Effector memory CD4-positive, alpha-beta T cell (primary cell): ENCODE data around the gene AGAP2.

Experiments used
- DNase-seq, 3 donors: peaks; one replicate each; pipeline ENCODE4 v3.0.0-alpha.2; 2020
- H3K27ac ChIP-seq: 2 replicates; pipeline ENCODE4 v1.7.0; 2013; ENCODE audit warnings: mild to moderate bottlenecking, low read length, moderate library complexity; ENCODE audit not compliant: insufficient read depth, poor library complexity, severe bottlenecking
- H3K27me3 ChIP-seq: replicated peaks from 2 replicates; pipeline ENCODE4 v1.7.0; 2013; ENCODE audit warnings: mild to moderate bottlenecking, low read length; ENCODE audit not compliant: insufficient read depth, control insufficient read depth, poor library complexity, severe bottlenecking
- H3K36me3 ChIP-seq: 2 replicates; pipeline ENCODE4 v1.7.0; 2013; ENCODE audit warnings: mild to moderate bottlenecking, low read length, moderate library complexity; ENCODE audit not compliant: control insufficient read depth, insufficient read depth
- H3K4me1 ChIP-seq: 2 replicates; pipeline ENCODE4 v1.7.0; 2013; ENCODE audit warnings: low read length, mild to moderate bottlenecking; ENCODE audit not compliant: control insufficient read depth, insufficient read depth, poor library complexity, severe bottlenecking
- H3K4me3 ChIP-seq: 2 replicates; pipeline ENCODE4 v1.7.0; 2013; ENCODE audit warnings: low read length, low read depth, mild to moderate bottlenecking; ENCODE audit not compliant: insufficient read depth, poor library complexity, severe bottlenecking
- H3K9me3 ChIP-seq: 2 replicates; pipeline ENCODE4 v1.7.0; 2013; ENCODE audit warnings: mild to moderate bottlenecking, low read length, moderate library complexity; ENCODE audit not compliant: control insufficient read depth

Gene AGAP2

DNA sequence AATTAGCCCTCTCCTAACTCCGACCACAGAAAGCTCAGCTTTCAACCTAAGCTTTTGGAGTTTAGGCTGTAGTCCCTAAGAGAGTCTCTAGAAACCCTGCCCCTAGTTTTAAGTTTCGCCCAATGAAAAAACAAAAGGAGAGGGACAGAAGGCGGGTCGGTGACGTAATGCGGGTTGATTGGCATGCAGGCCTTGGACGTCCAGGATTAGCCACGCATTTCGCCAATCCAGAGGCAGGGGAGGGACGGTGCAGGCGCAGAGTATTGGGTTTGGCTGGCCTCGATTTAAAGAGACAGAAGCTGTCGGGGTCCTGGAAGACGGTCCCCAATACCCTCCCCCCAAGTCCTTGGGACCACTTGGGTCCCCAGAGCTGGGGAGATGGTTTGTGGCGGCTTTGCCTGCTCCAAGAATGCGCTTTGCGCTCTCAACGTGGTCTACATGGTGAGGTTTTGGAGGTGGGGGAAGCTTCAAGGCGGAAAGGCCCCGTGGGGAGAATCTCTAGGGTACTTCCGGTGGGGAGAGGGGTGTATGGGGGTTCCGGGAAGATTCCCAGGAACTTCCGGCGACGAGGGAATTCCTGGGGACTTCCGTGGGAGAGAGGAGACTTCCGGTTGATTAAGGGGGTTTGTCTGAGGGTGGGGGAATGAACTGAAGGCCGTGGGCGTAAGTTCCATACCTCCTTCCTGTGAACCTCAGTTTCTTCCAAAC, 6.4 kb upstream of the AGAP2 start, which contains the start of gene TSPAN31:
TSPAN31 (plus strand) TSS at position 263 of the 708 bp plus-strand sequence; CDS start at position 379, 116 bp downstream.
- Histone ChIP-seq H3K4me1 (peaks cover 37% of the 10 kb centered on the region), H3K27me3 (no peaks in the 10 kb centered on the region), H3K27ac (peak within 1 kb of the TSS; percentile 93), H3K9me3 (no peaks in the 10 kb centered on the region), H3K36me3 (peaks cover 24% of the 10 kb centered on the region), H3K4me3 (peak within 1 kb of the TSS; percentile 89)
- peak; percentile 86 to 93 (median 91) for DNase-seq

DNA sequence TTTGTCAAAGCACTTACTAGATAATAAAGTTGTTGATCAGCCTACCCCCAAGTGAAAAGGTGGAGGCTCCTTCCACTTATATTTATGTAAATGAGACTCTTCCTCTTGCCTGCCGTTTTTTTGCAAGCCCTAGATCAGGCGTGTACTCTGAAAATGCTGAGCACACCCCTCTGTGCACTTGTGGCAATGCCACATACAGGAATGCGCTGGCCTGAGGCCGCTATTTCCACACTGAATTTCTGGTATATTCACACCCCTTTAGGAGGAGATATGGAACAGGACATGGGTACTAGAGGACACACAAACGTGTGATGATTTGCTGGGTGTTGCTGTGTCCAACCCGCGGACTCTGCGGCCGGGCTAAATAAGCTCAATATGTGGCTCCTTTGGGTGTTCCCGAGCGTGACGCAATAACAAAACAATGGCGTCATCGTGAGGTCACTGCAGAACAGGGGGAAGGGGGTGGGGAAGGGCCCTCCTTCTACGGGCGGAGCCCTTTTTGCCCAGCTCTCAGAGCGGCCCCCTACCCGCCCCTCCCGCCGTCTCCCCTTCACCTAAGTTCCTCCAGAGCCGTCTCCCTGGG, 5.7 kb upstream of the AGAP2 start:
- peaks cover 27% of the 10 kb centered on the region for H3K36me3 ChIP-seq
- H3K9me3 ChIP-seq, result no peaks in the 10 kb centered on the region
- H3K27me3 ChIP-seq, result no peaks in the 10 kb centered on the region
- peak in 2 of 3 donors; percentile 60 to 69 for DNase-seq
- H3K27ac ChIP-seq, result peak overlapping the region; percentile 93
- H3K4me3 ChIP-seq, result peak overlapping the region; percentile 89
- H3K4me1 ChIP-seq, result peaks cover 44% of the 10 kb centered on the region

DNA sequence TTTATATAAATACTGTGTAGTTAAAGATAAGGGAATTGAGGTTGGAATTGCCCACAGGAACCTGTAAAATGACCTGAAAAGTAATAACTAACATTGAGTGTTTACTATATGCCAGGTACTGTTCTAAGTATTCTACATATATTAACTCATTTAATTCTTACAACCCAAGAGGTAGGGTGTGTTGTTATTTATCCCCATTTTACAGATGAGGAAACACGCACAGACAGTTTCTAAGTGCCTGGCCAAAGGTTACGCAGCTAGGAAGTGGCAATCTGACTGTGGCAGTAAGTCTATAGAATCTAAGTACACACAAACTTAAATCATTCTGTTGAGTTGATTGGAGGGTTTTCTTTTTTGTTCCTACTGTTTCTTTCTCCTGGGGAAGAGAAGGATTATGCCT, 5.2 kb upstream of the AGAP2 start:
- Histone ChIP-seq H3K27ac (peak overlapping the region; percentile 93), H3K27me3 (no peaks in the 10 kb centered on the region), H3K36me3 (peaks cover 23% of the 10 kb centered on the region), H3K4me3 (no peak overlapping the region), H3K4me1 (peaks cover 49% of the 10 kb centered on the region), H3K9me3 (no peaks in the 10 kb centered on the region)
- DNase-seq, result no peak

- Histone ChIP-seq H3K9me3 (no peaks in the 10 kb centered on the region), H3K36me3 (peaks cover 27% of the 10 kb centered on the region), H3K27ac (peak overlapping the region; percentile 94), H3K4me3 (peak overlapping the region; percentile 82), H3K27me3 (no peaks in the 10 kb centered on the region), H3K4me1 (peaks cover 52% of the 10 kb centered on the region)
- peak; percentile 70 to 76 (median 72) for DNase-seq
These were observed 3.5 kb upstream of the AGAP2 start for GRCh38 chr12:57741844-57742738.

DNA sequence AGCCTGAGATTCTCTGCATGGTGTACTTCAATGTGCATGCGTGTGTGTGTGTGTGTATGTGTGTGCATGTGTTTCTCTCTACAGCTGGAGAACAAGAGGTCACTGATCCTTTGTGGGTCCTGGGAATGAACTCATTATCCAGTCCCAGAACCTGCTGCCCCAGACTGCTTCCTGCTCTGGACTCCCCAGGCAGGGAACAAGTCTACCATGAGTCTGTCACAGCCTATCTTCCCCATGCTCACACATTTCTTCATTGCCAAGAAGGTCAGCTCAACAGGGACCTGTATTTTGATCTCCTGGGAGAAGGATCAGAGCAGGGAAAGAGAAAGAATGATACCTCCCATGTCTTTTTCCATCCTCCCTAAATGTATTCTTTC, 2.9 kb upstream of the AGAP2 start:
- peaks cover 27% of the 10 kb centered on the region for H3K36me3 ChIP-seq
- H3K4me3 ChIP-seq, result peak overlapping the region; percentile 82
- no peak for DNase-seq
- no peaks in the 10 kb centered on the region for H3K9me3 ChIP-seq
- H3K27ac ChIP-seq, result peak overlapping the region; percentile 94
- peaks cover 52% of the 10 kb centered on the region for H3K4me1 ChIP-seq
- no peaks in the 10 kb centered on the region for H3K27me3 ChIP-seq

GRCh38 chr12:57740656-57741412, 2.3 kb upstream of the AGAP2 start:
- Histone ChIP-seq H3K27me3 (no peaks in the 10 kb centered on the region), H3K4me3 (peak overlapping the region; percentile 82), H3K9me3 (no peaks in the 10 kb centered on the region), H3K27ac (peak overlapping the region; percentile 94), H3K36me3 (peaks cover 32% of the 10 kb centered on the region), H3K4me1 (peaks cover 52% of the 10 kb centered on the region)
- peak; percentile 74 to 79 (median 78) for DNase-seq

DNA sequence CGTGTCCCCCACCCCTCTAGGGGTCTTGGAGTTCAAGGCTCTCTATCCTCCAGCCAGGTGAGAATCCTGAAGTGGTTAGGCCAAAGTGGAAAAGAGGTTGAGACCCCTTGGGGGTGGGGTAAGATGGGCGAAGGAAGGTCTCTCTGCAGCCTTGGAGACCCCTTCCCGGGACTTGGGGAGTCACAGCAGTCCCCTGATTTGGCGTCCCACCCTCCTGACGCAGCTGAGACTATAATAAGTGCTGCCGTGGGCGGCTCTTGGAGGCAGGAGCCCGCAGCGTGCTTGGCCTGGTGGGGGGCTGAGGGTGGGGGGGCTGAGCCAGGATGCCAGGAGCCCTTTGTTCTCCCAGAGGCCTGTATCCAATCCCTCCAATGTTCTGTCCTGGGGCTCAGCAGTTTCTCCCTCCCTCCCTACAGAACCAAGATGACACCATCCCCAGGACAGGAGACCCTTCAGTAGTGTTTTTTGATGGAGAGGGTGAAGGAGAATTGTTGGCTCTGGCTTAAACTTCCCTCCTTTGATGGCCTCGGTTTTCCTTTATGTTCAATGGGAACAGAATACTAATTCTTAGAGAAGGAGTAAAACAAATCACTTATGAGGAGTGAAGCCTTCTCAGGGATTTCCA, 1.5 kb upstream of the AGAP2 start:
- H3K9me3 ChIP-seq, result no peaks in the 10 kb centered on the region
- DNase-seq, result no peak
- H3K27me3 ChIP-seq, result no peaks in the 10 kb centered on the region
- peaks cover 39% of the 10 kb centered on the region for H3K36me3 ChIP-seq
- peak overlapping the region; percentile 94 for H3K27ac ChIP-seq
- no peak overlapping the region for H3K4me3 ChIP-seq
- H3K4me1 ChIP-seq, result peaks cover 46% of the 10 kb centered on the region

DNA sequence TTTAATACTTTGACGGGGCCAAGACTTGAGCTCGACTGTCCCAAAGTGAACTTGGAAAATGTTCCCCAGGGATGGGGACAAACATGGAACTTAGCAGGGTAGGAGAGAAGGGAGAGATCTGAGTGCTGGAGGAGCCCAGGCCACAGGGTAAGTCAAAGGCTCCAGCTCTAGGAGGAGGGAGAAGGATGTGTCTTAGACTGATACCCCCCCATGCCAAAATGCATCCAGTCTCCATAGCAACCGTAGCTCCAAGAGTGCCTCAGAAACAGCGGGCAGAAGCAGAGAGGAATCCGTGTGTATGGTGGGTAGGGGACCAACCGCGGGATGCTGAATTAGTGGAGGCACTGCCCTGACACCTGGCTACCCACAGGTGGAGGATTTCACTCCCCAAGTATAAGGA, 845 bp upstream of the AGAP2 start:
- no peaks in the 10 kb centered on the region for H3K9me3 ChIP-seq
- DNase-seq, result no peak
- H3K27me3 ChIP-seq, result no peaks in the 10 kb centered on the region
- H3K27ac ChIP-seq, result peak overlapping the region; percentile 94
- peaks cover 46% of the 10 kb centered on the region for H3K36me3 ChIP-seq
- H3K4me1 ChIP-seq, result peaks cover 46% of the 10 kb centered on the region
- no peak overlapping the region for H3K4me3 ChIP-seq
